Measurements from ENCODE around the gene GORASP1. TPM values are rescaled to one million over a fixed set of nuclear protein-coding genes. Genes with fewer than 3 reads are reported as not detected.
A peak's percentile ranks its signal among the peaks of the same experiment; 100 is the strongest.

The GORASP1 gene
- total RNA-seq, 5 donors from 2014 or later (not counting 1 experiment from before 2014, with no cell fraction given) = 26.7 to 55.5 (median 41.5) TPM

- Mint-ChIP-seq H3K4me1 (peaks cover 52 to 58% (median 54%) of the 10 kb centered on the region in 3 donors), H3K27me3 (no peaks in the 10 kb centered on the region), H3K4me3 (no peak overlapping the region), H3K27ac (peak overlapping the region; percentile 32 to 82), H3K9me3 (no peaks in the 10 kb centered on the region), H3K36me3 (no peaks in the 10 kb centered on the region)
- POLR2A ChIA-PET = no interaction called here
- H3K4me3 ChIP-seq (ENCODE audit: control insufficient read depth in 1 of 2, extremely low read depth in 1 of 2, low read length in 1 of 2) = no peak overlapping the region
- H3K9me3 ChIP-seq = no peaks in the 10 kb centered on the region
- H3K27me3 ChIP-seq (replicated peaks in 1 of 2; ENCODE audit: control insufficient read depth in 2 of 2, extremely low read depth in 1 of 2, insufficient read depth in 2 of 2, low read length in 1 of 2) = no peaks in the 10 kb centered on the region
- DNase-seq (no peak), ATAC-seq (replicated peaks in 1 of 4) (no peak)
- H3K4me1 ChIP-seq (ENCODE audit: control insufficient read depth in 1 of 2, extremely low read depth in 1 of 2, insufficient read depth in 2 of 2, low read length in 2 of 2) = peaks cover 6 to 10% of the 10 kb centered on the region in 2 experiments
- CTCF ChIA-PET = interaction anchor here in 1 of 2 donors (1.8 kb wide), 1 partner anchor 50 kb away, joined by 4 read pairs; no protein-coding TSS in a partner anchor
- no peaks in the 10 kb centered on the region for H3K36me3 ChIP-seq (ENCODE audit: control insufficient read depth in 2 of 2, extremely low read depth in 1 of 2, insufficient read depth in 1 of 2, low read length in 1 of 2)
- H3K27ac ChIP-seq (ENCODE audit: low read length) = peak overlapping the region; percentile 95
Observed at GRCh38 chr3:39050029-39050428, 57.4 kb downstream of the GORASP1 start.

Other genes with a start within 250 kb of the GORASP1 start
- gene SCN11A, start 55.7 kb downstream of the GORASP1 start, total RNA-seq = under 1 TPM; 0.07 to 0.23 (median 0.12) TPM
- gene WDR48, start 55.6 kb downstream of the GORASP1 start, total RNA-seq = 10 to 100 TPM; 54.2 to 90.3 (median 59.9) TPM
- 10 to 100 TPM in 1 of 5 donors, 1 to 10 TPM in 4; 3.5 to 12.4 (median 5.4) TPM for gene TTC21A, start 53 bp upstream of the GORASP1 start, total RNA-seq
- gene CSRNP1, start 46.0 kb upstream of the GORASP1 start, total RNA-seq = 100 to 1,000 TPM in 2 of 5 donors, 10 to 100 TPM in 3; 19.5 to 302 (median 25.0) TPM
- gene XIRP1, start 85.0 kb upstream of the GORASP1 start, total RNA-seq = not detected
- 10 to 100 TPM in 1 of 5 donors, 1 to 10 TPM in 4; 1.9 to 23.8 (median 5.8) TPM for gene CX3CR1, start 172.4 kb upstream of the GORASP1 start, total RNA-seq
- 1 to 10 TPM; 1.9 to 6.7 (median 2.8) TPM for gene CCR8, start 222.1 kb upstream of the GORASP1 start, total RNA-seq